GM21447 (cell line): Measurements from ENCODE around the gene LAMC2.
"Not testable (repeated sequence)": the region's sequence is repeated elsewhere in the genome, so short reads cannot be mapped to it uniquely, and the experiment has no call there.

Experiments
- ATAC-seq: cut with Tn5 transposase; IDR thresholded peaks from one replicate; pipeline ENCODE4 v1.9.1; 2021; ENCODE audit not compliant: unreplicated experiment

Gene LAMC2

DNA sequence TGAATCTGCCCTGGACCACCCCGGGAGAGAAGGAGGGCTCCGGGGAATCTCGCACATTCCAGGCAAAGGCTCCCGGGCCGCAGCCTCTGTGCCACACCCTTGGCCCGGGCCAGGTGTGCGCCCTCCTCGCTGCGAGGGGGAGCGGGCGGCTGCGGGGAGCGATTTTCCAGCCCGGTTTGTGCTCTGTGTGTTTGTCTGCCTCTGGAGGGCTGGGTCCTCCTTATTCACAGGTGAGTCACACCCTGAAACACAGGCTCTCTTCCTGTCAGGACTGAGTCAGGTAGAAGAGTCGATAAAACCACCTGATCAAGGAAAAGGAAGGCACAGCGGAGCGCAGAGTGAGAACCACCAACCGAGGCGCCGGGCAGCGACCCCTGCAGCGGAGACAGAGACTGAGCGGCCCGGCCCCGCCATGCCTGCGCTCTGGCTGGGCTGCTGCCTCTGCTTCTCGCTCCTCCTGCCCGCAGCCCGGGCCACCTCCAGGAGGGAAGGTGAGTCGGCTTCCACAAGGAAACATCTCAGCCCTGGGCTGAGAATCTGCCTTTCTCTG is at the start of gene LAMC2:
Gene LAMC2 (plus strand): TSS at position 324 of the 550 bp plus-strand sequence. CDS start 89 bp downstream, at position 413.
- ATAC-seq = no peak

DNA sequence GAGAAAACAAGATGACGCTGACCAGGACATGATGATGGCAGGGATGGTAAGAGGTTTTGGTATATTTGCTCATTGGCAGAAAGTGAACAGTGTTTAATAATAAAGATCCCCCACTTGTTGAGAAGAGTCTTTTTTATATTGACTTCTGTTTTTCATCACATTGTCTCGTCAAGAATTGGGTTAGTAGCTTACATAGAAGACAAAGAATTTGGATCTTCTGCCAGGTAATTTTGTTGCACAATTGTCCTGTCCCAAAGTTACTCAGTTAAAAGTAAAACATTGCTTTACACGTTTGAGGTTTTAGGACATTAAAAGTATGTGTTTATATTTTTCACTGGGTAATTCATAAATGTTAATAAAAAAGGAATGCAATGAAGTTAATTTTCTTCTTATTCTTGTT is 48.3 kb upstream of the LAMC2 start:
- ATAC-seq = no peak

GRCh38 chr1:183138301-183138700 is 47.8 kb upstream of the LAMC2 start:
- ATAC-seq = no peak

GRCh38 chr1:183139281-183139942 is 46.7 kb upstream of the LAMC2 start:
- ATAC-seq = no peak

- no peak for ATAC-seq
These were observed 45.4 kb upstream of the LAMC2 start for GRCh38 chr1:183140633-183141032.

DNA sequence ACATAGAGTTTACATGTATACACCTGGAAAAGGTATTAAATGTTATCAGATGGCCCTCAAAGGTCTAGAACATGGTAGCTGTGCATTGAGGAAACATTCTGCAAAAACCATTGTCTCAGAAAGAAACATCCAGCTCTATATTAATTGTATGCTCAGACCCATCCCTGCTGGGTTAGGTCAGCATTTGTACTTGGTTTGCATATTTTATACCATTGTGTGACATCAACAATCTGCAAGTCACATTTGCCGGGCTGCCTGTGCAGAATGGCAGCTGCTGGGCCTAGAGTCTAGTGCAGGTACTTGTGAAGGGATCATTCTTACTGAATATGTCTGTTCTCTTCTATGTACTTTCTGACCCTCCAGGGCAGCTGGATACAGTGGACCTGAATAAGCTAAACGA is 43.9 kb upstream of the LAMC2 start:
- no peak for ATAC-seq

- no peak for ATAC-seq
These were observed 42.3 kb upstream of the LAMC2 start for GRCh38 chr1:183143576-183144315.

GRCh38 chr1:183144752-183145151 is 41.3 kb upstream of the LAMC2 start:
- no peak for ATAC-seq

DNA sequence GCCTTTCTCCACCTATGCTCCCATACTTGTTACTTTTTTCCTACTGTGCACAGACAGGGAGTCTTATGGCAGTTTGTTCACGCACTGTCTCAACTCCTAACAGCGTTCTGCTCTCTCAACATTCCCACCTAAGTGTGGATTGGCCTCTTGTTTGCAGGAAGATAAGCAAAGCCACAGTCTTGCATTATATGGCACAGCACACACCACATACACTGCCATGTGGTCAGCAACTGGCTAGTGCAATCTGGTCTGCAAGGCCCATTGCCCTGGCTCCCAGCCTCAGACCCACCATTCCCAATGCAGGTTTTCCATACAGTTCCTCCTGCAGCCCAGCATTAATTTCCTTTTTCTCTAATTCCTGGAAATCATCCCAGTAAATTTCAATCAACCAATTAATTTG is 38.3 kb upstream of the LAMC2 start:
- no peak for ATAC-seq

DNA sequence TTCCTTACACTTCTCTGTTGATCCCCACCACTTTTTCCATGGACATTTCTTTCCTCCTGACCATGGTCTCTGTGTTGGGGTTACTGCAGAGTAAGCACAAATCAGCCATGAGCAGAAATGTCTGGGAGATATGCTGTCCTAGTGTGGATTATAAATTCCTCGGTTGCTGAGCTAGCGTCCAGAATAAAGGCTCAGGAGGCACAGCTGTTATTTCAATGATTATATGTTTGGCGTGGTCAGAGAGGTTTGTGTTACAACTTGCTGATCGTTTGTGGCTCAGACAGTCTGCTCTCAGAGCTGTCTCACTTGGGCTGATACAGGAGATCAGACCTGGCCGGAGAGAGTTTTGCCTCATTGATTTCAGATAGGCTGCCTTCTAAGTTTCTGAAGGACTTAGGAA is 37.5 kb upstream of the LAMC2 start:
- ATAC-seq = no peak

DNA sequence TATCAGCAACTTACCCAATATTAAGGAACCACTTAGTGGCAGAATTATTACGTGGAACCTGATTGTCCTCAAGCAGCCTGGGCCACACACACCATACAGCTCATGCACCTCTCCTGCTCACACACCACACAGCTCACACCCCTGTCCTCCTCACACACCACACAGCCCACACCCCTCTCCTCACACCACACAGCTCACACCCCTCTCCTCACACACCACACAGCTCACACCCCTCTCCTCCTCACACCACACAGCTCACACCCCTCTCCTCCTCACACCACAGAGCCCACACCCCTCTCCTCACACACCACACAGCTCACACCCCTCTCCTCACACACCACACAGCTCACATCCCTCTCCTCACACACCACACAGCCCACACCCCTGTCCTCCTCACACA is 36.8 kb upstream of the LAMC2 start:
- ATAC-seq = no peak

GRCh38 chr1:183150032-183150431 is 36.0 kb upstream of the LAMC2 start:
- ATAC-seq = not testable (repeated sequence)

GRCh38 chr1:183150445-183150844 is 35.6 kb upstream of the LAMC2 start:
- no peak for ATAC-seq

DNA sequence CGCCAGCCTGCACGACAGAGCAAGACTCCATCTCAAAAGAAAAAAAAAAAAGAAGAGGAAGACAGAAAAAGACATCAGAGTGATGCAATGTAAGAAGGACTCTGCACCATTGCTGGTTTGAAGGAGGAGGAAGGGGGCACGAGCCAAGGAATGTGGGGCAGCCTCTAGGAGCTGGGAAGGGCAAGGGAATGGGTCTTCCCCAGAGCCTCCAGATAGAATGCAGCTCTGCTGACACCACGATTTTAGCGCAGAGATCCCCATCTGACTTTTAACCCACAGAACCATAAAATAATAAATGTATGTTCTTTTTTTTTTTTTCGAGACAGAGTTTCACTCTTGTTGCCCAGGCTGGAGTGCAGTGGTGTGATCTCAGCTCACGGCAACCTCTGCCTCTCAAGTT is 33.9 kb upstream of the LAMC2 start:
- ATAC-seq = no peak

DNA sequence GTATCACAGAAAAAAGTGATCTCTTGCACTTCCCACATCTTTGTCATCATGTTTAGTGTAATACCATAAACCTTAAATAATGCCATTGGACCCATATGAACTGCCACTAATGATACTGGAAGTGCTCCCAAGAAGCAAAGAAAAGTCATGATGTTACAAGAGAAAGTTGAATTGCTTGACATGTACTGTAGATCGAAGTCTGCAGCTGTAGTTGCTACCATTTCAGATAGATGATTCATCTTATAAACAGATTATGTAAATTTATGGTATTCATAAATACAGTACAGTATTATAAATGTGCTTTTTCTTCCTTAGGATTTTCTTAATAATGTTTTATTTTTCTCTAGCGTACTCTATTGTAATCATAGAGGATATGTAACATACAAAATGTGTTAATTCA is 30.1 kb upstream of the LAMC2 start:
- no peak for ATAC-seq

GRCh38 chr1:183159960-183160359 is 26.1 kb upstream of the LAMC2 start:
- ATAC-seq = no peak

- ATAC-seq = no peak
These were observed 24.7 kb upstream of the LAMC2 start for GRCh38 chr1:183161391-183161790.

DNA sequence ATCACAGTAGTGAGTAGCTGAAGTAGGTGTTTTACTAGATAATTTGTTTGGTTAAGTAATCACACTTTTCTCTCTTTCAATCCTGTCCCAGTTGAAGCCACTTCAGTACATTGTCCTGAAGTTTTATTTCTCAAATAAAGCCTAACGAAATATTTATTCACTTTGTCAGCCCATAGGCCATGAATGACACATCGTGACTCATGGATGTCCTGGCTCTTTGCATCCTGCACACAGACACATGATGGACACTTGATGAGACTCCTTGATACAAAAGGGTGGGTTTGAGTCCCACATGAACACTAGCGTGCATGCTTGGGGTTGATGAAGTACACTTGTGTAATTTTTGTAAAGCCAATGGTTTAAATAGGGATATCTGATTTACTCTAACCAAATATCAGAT is 22.7 kb upstream of the LAMC2 start:
- ATAC-seq = no peak

GRCh38 chr1:183164340-183164739 is 21.7 kb upstream of the LAMC2 start:
- ATAC-seq = no peak

DNA sequence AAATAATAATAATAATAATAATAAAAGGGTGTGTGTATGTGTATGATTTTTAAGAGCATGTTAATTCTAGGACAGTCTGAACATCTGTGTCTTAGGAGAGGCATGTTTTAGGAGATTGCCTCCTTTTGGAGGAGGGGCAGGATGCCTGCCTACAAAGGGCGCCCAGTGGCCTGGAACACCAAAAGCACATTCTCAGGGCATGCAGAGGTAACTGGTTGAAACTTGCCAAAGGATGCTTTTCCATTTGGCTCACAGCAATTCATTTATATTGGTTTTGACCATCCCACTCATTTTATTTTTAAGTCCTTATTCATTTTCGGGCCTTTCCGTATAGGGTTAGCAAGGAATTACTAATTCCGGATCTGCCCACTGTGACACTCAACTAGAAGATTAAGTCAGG is 21.1 kb upstream of the LAMC2 start:
- ATAC-seq = no peak

GRCh38 chr1:183165456-183165855 is 20.6 kb upstream of the LAMC2 start:
- ATAC-seq = no peak

DNA sequence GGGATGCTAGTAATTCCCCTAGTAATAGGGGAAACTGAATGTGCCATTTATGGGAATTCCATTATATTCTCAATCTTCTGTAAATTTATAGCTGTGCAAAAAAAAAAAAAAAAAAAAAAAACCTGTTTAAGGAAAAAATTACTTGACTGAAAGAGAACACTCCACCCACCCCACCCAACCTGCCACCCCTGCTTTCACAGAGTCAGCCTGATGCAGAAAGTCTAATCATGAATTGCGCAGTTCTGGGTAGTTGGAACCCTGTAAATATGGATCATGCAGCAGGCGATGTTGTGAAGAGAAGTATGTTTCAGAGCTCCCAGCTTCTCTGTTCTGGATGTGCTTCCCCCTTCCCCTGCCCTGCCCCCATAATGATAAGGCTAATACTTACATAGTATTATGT is 19.6 kb upstream of the LAMC2 start:
- ATAC-seq = no peak
